Astrocyte (in vitro differentiated cells and primary cell): ENCODE data around the gene HSD17B12.

Experiments used
- CTCF ChIP-seq: IDR thresholded peaks from 2 replicates; pipeline ENCODE4 v1.5.1; 2011; ENCODE audit warnings: low read depth, mild to moderate bottlenecking, inconsistent platforms, low read length, moderate library complexity; ENCODE audit not compliant: insufficient read depth
- EZH2 ChIP-seq: IDR thresholded peaks from 2 replicates; pipeline ENCODE4 v1.6.1; 2012; ENCODE audit warnings: mild to moderate bottlenecking, low read length, inconsistent platforms; ENCODE audit not compliant: insufficient read depth

- no peak for TF ChIP-seq CTCF
- no peak for TF ChIP-seq EZH2
These were observed 215.1 kb downstream of the HSD17B12 start for GRCh38 chr11:43895601-43896000.
